LNCAP (cell line): Measurements from ENCODE around the gene WDR44.

Experiments used
- TF ChIP-seq, protein P1 (sequence below): fragments of 450-650 bp; IDR thresholded peaks from 2 replicates; pipeline ENCODE4 v1.5.1; 2017; ENCODE audit warnings: mild to moderate bottlenecking

WDR44 gene

DNA sequence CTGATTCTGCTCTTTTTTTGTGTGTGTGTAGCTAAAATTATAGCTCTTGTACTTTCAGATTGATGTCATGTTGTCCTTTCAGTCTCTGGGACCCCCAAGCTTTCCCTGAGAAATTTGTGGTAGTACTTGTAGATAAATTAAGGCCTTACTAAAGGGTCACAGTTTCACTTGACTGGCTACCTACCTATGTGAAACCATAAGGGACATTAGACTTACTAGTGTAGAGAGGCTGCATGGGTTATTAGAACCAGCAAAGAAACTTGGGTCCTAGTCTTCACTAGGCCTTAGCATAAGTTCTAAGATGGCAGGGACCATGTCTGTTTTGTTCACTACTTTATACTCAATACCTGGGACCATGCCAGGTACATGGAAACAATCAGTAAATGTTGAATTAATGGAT, 21.4 kb downstream of the WDR44 start:
- TF ChIP-seq, protein P1, sequence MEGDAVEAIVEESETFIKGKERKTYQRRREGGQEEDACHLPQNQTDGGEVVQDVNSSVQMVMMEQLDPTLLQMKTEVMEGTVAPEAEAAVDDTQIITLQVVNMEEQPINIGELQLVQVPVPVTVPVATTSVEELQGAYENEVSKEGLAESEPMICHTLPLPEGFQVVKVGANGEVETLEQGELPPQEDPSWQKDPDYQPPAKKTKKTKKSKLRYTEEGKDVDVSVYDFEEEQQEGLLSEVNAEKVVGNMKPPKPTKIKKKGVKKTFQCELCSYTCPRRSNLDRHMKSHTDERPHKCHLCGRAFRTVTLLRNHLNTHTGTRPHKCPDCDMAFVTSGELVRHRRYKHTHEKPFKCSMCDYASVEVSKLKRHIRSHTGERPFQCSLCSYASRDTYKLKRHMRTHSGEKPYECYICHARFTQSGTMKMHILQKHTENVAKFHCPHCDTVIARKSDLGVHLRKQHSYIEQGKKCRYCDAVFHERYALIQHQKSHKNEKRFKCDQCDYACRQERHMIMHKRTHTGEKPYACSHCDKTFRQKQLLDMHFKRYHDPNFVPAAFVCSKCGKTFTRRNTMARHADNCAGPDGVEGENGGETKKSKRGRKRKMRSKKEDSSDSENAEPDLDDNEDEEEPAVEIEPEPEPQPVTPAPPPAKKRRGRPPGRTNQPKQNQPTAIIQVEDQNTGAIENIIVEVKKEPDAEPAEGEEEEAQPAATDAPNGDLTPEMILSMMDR: no peak

DNA sequence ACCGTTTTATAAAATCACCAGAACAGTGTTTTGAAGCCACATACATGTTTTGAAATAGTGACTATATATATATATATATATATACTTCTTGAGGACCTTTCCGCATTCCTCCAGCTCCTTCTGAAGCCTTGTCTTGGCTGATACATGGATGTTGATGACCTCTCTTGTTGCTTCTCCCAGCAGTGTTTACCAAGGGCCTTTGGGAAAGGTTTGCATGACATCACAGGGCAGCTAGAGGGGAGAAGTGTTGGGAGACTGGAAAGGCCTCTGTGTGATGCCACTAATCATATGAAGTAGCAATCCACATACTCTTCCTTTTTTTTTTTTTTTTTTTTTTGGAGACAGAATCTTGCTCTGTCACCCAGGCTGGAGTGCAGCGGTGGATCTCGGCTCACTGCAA, 22.5 kb downstream of the WDR44 start:
- TF ChIP-seq, protein P1: no peak

DNA sequence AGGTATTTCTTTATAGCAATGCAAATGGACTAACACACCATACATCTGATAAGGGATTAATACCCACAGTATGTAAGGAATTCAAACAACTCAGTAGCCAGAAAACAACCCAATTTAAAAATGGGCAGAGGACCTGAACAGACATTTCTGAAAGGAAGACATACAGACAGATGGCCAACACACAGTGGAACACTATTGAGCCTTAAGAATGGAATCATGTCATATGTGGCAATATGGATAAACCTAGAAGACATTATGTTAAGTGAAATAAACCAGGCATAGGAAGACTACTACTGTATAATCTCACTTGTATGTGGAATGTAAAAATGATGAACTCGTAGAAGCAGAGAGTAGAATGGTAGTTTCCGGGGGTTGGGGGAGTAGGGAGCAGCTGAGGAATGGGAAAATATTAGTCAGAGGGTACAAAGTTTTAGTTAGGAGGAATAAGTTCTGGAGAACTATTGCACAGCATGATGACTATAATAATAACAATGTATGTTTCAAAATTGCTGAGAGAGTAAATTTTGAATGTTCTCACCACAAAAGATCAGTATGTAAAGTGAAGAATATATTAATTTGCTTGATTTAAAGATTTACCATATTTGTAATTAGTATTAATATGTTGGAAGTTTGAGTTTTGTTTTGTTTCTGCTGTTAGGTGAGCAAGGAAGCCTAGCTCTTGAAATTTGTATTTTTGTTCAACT, 25.2 kb downstream of the WDR44 start:
- TF ChIP-seq, protein P1: no peak

DNA sequence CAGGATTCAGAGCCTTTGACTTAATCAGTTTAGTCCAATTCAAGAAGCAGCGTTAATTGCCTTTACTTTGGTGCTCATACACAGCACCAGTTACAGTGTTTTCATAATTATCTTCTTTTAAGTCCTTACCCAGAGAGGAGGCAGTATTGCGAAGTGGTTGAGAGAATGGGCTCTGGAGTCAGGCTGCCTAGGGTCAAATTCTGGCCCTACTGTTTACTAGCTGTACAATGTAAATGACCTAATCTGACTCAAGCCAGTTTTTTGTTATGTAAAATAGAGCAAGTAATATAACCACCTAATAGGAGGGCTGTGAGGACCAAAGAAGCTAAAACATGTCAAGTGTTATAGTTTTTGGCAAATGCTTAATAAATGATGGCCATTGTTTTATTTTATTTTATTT, 27.6 kb downstream of the WDR44 start:
- TF ChIP-seq, protein P1: no peak

DNA sequence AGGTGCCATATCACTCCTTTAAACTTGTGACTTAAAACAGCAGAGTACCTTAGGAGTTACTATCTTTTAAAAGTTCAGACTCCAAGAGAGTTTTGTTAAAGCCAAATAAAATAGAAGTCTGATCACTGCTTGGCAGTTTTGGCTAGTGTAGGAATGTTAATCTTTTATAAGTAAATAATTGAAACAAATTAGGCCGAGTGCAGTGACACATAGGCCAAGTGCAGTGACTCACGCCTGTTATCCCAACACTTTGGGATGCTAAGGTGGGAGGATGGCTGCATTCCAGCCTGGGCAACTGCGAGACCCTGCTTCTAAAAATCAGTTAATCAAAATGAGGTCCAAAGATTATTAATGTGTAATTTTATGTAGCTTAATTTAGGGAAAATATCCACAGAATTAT, 37.2 kb downstream of the WDR44 start:
- TF ChIP-seq, protein P1: no peak

DNA sequence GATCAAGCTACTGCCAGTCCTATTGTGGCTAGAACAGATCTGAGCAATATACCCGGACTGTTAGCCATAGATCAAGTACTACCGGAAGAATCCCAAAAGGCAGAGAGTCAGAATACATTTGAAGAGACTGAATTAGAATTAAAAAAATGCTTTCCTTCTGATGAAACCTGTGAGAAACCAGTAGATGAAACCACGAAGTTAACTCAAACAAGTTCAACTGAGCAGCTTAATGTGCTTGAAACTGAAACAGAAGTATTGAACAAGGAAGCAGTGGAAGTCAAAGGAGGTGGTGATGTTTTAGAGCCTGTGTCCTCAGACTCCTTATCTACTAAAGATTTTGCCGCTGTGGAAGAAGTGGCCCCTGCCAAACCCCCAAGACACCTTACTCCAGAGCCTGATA, 46.8 kb downstream of the WDR44 start:
- TF ChIP-seq, protein P1: no peak

DNA sequence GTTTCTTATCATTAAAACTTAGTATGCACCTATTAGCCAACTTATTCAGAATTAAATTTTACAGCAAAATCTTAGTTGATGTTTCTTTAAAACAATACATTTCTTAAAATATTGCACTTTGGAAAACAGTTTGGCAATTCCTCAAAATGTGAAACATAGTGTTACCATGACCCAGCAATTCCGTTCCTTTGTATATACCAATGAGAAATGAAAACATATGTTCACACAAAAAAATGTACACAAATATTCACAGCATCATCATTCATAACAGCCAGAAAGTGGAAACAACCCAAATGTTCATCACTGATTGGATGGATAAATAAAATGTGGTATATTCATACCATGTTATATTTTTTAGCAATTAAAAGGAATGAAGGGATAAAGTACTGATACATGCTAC, 50.2 kb downstream of the WDR44 start:
- TF ChIP-seq, protein P1: no peak

DNA sequence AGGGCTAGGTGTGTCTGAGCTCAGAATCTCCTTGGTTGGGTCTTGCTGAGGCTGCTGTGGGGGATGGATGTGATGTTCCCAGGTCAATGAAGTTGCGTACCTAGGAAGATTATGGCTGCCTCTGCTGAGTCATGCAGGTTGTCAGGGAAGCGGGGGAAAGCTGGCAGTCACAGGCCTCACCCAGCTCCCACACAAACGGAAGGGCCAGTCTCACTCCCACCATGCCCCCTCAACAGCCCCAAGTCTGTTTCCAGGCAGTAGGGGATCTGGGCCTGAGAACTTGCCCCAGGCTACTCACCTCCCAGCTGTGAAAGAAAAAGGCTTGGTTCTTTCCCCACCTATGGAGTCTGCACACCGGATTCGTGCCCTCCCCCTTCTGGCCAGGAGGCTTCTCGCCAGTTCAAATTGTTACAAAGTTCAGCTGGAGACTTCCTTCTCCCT, 72.9 kb downstream of the WDR44 start:
- TF ChIP-seq, protein P1: no peak
